NCI-H2029 treated with DMSO at 0.1 percent for 48 hours (cell line): ENCODE measurements around the gene CIAO1.
"Not testable (repeated sequence)": the region's sequence is repeated elsewhere in the genome, so short reads cannot be mapped to it uniquely, and the experiment has no call there.

Source experiments
- DNase-seq: peaks from one replicate; lab custom pipeline; 2025; lab: John Stamatoyannopoulos, UW

The CIAO1 gene

GRCh38 chr2:96250188-96250587 is 15.8 kb upstream of the CIAO1 start:
- DNase-seq = no peak

- no peak for DNase-seq
These were observed 14.2 kb upstream of the CIAO1 start for GRCh38 chr2:96251721-96252292.

- DNase-seq = no peak
These were observed 13.5 kb upstream of the CIAO1 start for GRCh38 chr2:96252526-96252925.

GRCh38 chr2:96253006-96253405 is 13.0 kb upstream of the CIAO1 start:
- no peak for DNase-seq

GRCh38 chr2:96254571-96254970 is 11.5 kb upstream of the CIAO1 start:
- DNase-seq = no peak

- no peak for DNase-seq
These were observed 9.4 kb upstream of the CIAO1 start for GRCh38 chr2:96256611-96257113.

- DNase-seq = not testable (repeated sequence)
These were observed 8.3 kb upstream of the CIAO1 start for GRCh38 chr2:96257744-96258143.

- DNase-seq = no peak
These were observed 7.6 kb upstream of the CIAO1 start for GRCh38 chr2:96258166-96259022.

- peak; percentile 14 for DNase-seq
These were observed 6.5 kb upstream of the CIAO1 start for GRCh38 chr2:96259497-96259921.

GRCh38 chr2:96260387-96261260 is 5.4 kb upstream of the CIAO1 start:
- DNase-seq = peak; percentile 86

- no peak for DNase-seq
These were observed 4.6 kb upstream of the CIAO1 start for GRCh38 chr2:96261328-96262003.

- no peak for DNase-seq
These were observed 3.7 kb upstream of the CIAO1 start for GRCh38 chr2:96262306-96262705.

GRCh38 chr2:96264086-96264485 is 1.9 kb upstream of the CIAO1 start:
- DNase-seq = no peak

- DNase-seq = no peak
These were observed 1.2 kb upstream of the CIAO1 start for GRCh38 chr2:96264656-96265348.

GRCh38 chr2:96265349-96265839 is 631 bp upstream of the CIAO1 start:
- DNase-seq = no peak

GRCh38 chr2:96267159-96267971 is 1.3 kb downstream of the CIAO1 start:
- DNase-seq = no peak

- DNase-seq = no peak
These were observed 6.0 kb downstream of the CIAO1 start for GRCh38 chr2:96271995-96272394.

- DNase-seq = no peak
These were observed 7.7 kb downstream of the CIAO1 start for GRCh38 chr2:96273763-96274162.

GRCh38 chr2:96274355-96275056 is 8.5 kb downstream of the CIAO1 start:
- DNase-seq = no peak
